Measurements from ENCODE around the gene USP48.

The USP48 gene

DNA sequence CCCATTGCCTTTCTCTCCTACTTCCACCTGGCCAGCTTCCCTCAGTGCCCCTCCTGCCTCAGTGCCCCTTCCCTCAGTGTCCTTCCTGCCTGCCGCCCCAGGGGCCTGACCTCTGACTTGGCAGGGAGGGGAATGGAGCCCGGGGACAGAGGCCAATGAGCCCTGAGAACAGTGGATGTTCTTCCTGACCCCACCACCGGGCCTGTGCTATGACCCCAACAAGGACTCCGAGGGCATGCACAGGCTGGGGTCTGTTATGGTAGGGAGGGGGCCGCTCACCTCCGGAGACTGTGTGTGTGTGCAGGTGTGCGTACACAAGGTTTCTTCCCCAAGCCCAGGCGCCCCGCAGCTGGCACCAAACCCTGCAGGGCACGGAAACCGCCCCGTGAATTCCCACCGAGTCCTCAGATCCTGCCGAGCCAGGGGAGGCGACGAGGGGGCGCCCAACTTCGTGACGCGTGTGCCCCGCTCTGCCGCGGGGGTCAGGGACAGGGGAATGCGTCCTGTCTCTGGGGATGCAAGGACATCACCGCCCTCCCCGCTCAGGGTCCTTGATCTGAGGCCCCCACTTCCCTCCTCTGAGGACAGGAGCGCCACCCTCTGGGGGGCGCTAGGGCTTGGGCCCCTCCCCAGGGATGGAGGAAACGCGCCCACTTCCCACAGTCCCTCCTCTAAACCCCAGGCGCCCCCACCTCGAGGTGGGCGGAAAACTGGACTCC, 114.6 kb downstream of the USP48 start:
- DNase-seq (ENCODE audit: low read depth), result no peak

DNA sequence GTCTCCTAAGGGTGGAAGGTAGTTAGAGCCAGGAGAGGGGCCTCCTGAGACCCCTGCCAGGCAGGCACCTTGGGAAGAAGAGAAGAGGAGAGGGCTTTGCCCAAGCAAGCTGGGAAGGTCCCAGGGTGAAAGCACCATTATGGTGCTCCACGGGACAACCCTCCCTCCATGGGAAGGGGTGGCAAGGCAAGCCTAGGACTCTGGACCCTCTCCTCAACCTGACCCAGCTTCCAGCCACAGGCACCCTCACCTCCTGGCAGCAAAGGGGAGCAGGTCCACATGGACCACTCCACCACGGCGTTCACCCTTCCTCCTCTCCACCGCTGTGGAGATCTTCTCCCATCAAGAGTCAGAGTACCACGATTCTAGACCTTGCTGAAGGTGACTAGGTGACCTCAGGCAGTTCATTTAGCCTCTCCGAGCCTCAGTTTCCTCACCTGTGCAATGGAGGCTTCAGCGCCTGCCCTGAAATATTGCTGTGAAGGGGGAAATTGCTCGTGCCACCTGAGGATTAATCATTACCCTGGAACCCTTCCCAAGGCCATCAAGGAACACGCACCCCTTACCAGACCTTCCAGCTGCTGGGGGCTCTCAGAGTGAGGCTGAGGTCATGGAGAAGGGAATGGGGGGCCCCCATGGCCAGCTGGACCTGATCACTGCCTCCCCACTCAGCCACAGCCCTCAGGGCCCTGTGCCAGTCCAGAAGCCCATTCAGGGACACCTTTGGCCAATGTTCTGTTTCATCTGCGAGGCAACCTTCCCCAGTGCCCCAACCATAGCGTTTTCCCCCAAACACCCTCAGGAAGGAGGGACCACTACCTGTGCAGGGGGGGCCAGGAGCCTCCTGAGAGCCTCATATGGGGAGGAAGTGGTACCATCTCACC, 115.4 kb downstream of the USP48 start:
- no peak for DNase-seq (ENCODE audit: low read depth)

DNA sequence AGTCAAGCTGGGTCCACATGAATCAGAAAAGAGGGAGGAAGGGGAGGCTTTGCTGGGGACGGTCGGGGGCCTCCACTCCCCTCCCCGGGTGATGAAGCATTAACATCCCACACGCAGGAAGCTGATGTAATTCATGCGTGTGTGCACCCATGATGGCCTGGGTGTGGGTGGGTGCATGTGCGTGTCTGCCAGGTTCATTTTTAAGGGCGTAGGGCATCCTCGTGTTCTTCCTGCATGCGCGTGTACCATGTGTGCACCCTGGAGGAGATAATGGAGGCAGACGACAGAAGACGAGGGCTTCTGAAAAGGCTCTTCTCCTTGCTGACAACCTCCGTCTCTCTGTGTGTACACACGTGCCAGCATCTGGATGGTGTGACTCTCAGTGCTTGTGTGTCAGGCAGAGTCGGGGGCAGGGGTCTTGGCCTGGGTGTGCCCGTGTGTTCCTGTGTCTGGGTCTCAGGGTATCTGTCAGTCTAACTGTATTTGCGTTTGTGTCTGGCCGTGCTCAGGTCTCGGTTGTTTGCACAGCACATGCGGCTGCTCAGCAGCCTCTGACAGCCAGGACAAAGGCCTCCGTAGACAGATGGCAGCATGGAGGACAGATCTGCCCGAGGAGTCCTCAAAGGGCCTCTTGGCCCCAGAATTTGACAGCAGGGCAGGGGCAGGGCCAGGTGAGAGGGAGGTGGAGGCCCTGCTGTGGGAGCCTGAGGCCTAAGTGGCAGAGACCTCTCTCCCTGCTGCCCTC, 116.2 kb downstream of the USP48 start:
- DNase-seq (ENCODE audit: low read depth), result no peak

DNA sequence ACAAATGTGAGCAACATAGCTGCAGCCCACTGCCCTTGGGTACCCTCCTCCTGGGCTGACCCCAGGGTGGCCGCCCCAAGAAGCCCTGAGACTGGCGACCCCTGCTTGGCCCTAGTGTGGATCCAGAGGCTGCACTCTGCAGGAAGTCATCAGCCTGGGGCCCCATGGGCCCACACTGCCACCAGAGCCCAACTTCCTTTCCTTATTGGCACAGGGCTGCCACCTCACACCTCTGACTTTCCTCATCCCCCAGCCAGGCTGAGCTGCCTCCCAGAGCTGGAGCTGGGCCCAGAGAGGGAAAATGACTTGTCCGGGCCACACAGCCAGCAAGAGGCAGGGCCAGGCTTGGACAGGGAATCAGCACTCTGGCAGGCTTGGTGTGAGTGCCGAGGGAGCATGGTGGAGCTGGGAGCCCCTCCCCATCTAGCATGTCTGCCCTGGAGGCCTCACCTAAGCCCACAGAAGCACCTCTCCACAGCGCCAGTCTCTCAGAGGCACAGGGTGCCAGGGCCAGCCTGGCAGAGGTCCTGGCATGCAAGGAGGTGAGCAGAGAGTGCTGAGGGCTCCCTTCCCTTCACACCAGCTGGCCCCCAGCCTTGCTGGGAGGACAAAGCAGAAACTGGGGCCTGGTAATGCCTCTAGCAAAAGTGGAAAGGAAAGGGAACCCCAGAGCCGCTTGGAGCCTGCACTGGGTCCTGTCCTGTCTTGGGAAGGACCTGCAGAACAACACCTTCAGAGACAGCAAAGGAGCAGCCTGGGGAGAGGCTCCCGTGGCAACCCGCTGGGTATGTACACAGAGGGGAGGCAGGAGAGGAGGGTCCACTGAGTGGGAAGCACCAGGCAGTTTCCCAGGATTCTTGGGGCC, 117.0 kb downstream of the USP48 start:
- DNase-seq (ENCODE audit: low read depth), result no peak

DNA sequence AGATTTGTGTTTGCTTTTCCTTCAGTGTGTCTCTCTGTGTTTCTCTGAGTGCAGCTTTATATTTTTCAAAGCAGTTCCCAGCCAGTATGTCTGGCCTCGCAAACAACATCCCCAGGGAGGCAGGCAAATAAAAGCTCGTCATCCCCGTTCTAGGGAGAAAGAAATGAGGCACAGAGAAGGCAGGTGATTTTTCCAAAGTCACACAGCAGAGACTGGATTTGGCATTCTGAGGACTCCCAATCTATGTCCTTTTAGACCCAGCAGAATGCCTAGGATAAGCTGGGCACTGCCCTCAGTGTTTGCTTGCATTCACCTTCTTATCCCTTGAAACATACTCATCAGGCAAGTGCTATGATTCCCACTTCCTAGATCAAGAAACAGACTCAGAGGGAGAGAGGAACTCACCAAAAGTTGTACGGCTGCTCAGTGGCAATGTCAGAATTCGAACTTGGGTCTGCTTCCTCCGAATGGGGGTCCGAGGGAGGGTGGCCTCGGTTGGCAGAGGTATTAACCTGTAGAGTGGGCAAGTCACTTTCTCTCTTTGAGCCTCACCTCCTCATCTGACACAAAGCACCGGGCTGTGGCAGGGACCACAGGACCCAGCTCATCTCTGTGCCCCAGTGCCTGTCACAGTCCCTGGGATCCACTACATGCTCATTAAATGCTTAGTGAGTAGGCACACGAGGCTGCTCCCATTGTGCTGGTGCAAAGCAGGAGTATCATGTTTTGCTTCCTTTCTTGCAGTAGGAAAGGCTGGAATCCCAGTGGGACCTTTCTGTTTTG, 118.0 kb downstream of the USP48 start:
- no peak for DNase-seq (ENCODE audit: low read depth)

DNA sequence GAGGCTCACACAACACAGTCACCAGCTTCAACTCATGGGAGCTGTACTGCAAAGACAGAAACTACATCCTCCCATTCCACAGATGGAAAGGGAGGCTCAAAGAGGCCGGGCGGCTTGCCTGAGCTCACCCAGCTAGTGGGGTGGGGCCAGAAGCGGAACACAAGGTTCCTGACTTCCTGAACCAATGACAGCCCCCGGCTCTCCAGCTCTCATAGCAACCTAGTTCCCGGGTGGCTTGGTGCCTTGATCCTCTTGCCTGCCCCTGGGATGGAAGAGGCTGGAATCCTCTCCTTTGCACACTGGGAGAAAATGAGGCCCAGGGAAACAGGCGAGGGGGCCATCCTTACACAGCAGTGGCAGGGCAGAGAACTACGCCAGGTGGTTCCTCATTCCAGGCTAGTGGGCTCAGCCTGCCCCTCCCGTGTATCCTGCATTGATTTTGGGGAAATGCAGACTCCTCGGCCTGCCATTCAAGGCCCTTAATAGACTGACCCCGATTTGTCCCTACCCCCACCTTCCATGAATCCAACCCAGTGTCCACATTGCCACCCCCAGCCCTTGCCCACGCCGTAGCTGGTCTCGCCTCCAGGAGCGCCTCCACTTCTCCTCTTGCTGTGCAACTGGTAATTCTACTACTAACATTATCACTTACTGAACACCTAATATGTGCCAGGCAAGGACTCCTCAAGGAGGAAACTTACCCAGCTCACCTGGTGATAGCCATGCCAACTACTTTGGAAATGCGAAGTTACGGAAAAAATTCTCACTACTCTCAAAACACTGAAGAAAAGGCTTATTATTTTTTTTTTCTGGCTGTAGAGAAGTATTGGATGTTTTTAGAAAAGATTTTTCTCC, 118.8 kb downstream of the USP48 start:
- no peak for DNase-seq (ENCODE audit: low read depth)

DNA sequence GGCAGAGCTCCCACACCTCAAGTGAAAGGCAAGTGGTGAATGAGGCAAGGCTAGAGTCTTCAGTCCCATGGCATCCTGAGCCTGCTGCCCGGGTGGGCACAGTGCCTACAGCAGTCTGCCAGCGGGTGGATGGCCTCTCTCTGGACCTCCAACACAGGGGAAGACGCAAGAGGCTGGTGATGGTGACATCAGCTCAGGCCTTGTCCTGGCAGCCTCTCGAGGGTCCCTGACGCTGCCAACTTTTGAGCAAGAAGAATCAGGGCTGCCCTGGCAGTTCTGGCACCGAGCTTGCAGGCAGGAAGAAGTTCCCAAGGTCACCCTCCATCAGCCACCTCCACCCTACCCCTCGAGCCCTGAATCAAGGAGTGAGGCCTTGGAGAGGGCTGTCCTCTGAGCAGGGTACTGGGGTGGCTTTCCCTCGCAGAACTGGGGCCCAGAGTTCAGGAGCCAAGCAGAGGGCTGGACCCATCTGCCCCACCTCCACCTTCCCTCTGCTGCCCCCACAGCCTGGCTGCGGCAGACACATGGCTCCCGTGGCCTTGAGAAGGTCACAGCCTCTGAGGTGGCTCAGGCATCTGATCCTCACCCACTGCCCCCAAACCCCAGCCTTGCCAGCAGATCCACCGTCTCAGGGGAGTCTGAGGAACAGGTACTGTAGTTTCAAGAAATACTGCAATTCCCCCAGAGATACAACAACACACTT, 119.5 kb downstream of the USP48 start:
- DNase-seq (ENCODE audit: low read depth), result no peak

DNA sequence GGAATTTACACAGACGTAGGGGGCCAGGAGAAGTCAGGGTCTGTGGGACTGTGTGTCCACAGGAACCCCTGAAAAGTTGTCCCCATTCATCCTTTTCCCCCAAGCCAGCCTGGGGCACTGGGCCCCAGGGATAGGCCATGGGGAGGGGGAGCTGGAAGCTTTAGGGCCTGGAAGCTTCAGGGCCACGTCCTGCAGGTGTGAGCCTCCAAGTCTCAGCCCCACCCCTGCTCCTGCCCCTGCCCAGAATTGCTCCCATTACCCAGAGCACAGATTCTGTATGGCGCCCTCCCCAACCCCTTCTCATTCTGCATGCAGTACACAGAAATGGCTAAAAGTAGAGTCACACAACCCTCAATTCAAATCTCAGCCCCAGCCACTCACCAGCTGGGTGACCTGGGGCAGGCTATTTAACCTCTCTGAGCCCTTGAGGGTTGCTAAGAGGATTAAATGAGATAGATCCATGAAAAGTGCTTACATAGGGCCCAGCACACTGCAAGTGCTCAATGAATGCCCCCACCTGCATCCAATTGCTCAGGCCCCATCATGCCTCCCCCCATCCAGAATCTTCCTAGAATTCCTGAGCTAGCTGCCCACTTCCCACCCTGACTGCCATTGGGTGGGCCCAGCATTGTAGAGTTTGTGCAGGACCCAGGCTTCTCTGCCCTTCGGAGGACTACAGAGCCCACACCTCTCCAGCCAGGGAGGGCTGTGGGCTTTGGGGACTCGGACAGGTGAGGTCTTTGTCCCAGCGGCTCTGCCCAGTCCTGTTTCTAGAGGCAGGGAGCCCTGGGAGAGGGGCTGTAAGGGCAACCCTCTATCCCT, 120.3 kb downstream of the USP48 start:
- DNase-seq (ENCODE audit: low read depth), result no peak

DNA sequence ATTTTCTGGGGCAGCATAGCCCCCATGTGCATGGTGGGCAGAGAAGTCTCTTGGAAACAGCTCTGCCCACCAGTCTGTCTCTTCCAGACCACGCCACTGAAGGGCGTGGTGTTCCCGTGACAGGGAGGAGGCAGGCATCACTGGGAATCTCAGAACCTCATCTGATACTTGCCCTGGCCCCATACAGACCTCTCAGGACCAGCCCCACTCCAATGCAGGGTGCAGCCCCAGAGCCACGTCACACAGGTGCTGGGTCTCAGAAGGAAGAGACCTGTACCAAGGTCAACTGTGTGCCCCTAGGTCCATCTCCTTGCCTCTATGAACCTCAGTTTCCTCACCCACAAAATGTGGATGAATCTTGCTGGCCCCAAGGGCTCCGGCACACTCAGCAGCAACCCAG, 121.1 kb downstream of the USP48 start:
- DNase-seq (ENCODE audit: low read depth), result no peak

DNA sequence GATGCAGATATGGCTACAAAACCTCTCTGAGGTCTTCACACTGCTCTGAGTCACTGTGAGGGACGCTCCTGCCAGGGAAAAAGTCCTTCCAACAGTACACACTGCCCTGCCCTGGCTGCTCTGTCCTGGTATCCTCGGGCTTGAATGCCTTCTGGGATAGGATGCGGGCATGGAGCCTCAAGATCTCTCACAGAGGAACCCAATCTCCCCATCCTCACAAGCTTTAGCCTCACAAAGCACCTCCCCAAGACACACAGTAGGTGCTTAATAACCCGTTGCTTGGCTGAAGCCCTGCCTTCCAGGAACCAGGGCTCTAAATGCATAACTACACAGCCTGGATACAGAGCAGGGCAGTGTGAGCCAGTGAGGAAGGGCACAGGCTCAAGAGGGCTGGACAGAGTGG, 123.0 kb downstream of the USP48 start:
- DNase-seq (ENCODE audit: low read depth), result no peak

DNA sequence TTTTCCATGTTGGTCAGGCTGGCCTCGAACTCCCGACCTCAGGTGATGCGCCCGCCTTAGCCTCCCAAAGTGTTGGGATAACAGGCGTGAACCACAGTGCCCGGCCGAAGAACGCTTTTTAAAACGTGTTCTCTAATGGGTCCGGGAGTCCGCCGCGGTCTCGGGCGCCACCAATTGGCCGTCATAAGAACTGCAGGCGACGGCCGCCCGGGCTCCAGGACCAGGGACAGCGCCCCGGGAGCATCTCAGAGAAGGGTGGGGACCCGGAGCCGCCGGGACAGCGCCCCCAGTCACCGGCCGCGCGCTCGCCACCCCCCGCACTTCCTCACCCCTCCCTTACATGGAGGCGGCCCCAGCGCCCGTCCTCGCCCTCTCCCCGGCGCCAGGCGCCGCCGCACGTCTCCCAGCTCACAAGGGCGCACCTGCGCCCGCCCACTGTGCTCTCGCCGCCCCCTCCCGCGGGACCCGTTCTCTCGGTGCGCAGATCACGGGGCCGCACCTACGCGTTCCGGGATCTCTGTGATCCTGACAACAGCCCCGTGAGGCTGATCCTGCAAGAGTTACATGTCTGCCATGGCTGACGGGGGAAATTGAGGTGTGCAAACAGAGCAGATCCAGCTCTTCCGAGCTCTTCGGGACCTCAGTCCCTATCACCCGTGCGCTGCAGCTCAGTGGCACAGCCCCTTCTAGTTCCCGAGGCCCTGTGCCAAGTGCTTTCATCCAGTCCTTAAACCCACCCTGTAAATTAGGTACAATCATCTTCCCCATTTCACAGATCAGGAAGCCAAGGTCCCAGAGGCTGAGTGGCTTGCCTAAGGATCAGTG, 123.6 kb downstream of the USP48 start:
- no peak for DNase-seq (ENCODE audit: low read depth)

DNA sequence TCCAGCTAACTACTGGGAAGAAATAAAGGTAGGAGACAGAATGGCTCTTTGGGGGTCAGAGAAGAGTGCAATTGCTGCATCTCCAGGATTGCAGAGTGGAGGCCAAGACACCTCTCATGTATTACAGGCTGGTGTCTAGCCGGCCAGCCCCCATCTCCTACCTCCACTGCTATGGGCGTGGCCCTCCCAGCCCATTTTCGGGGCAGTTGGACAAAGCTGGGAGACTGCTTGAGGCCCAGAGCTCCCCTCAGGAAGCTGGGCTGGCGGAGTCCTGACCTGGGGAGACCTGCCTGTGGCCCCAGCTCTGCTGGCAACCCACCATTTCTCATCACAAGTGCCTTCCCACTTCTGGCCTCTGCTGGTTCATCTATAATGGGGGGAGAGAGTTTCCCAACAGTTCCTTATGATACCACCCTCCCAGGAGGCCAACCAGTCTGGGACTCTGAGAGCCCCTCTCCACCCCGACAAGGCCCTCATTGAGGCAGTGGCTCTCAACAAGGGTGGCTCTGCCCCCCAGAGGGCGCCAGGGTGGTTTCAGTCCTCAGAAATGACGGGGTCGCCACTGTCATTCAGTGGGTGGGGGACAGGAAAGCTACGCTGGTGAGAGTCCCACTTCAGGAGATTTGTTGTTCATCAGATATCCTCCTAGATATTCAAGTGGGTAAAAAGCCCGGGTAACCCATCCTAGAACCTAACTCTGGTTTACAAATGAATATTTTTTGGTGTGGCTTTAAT, 125.3 kb downstream of the USP48 start:
- DNase-seq (ENCODE audit: low read depth), result no peak

DNA sequence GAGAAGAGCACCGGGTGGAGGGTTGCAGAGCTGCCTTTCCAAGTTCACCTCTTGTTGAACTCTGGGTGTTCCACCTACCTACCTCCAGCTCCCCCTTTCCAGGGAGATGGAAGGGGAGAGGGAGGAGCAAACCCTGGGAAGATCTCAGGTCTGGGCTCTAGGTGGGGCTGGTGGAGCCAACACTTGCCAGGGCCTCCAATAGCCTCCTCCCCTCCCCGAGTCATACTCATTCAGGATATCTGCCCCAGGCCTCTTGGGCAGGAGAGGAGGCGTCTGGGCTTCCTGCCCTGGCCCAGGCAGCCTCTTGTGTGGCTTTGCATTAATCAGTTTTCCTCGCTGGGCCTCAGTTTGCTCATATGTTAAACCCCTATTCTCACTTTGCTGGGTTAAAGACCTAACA, 127.2 kb downstream of the USP48 start:
- DNase-seq (ENCODE audit: low read depth), result no peak

DNA sequence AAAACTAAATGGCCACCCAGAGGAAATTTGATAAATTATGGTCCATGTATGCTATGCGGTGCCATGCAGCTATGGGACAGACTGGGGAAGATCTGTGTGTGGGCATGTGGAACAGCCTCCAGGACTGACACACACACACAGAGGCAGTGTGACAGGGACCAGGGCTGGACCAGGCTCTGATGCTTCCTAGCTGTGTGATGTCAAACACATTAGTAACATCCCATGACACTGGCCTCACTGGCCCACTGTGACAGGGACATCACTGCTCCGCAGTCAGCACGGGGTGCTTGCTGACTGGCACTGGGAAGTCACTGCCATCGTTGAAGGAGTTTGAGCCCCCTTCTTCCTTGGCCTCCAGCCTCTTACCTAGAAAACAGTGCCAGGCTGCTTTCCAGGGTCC, 127.7 kb downstream of the USP48 start:
- DNase-seq (ENCODE audit: low read depth), result no peak

DNA sequence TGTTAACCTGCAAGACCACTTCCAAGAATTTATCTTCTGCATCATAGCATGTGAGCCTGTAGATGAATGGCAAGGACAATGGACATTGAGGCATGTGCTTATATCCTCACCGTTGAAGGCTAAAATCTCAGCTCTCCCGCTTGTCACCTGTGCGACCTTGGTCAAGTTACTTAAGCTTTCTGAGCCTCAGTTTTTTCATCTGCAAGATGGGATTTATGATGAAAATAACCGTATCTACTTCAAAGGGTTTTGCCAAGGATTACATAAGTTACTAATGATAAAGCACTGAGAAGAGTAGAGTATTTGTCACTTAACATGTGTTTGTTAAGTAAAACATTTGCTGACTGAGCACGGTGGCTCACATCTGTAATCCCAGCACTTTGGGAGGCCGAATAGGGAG, 128.7 kb downstream of the USP48 start:
- no peak for DNase-seq (ENCODE audit: low read depth)

DNA sequence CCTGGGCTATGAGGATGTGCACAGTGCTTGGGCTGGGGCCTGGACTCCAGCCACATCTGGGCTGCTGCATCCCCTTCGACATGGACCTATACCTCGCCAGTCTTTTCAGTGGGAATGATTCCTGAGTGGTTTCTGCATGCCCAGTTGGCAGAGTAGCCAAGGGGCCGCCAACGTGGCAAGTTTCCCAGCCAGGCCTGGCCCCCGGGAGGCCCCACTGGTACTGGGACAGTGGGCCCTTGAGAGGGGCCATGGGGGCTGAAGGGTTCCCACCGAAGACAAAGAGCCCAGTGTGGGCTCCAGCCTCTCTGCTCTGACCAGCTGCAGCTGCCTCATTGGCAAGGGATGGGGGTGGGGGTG, 129.2 kb downstream of the USP48 start:
- no peak for DNase-seq (ENCODE audit: low read depth)

Measured in HS-5 (cell line).